Right atrium auricular region (tissue), 2 donors: ENCODE data around the gene BCL2L1. TPM values are rescaled to one million over a fixed set of nuclear protein-coding genes. Genes with fewer than 3 reads are reported as not detected.
"Not testable (repeated sequence)": the region's sequence is repeated elsewhere in the genome, so short reads cannot be mapped to it uniquely, and the experiment has no call there.

Source experiments
- DNase-seq: peaks from one replicate; pipeline ENCODE4 v3.0.0-alpha.2; 2019; ENCODE audit warnings: low spot score
- H3K27ac ChIP-seq, 2 donors: fragments of 200-600 bp; sonication (generic); 1 replicate in 1 of 2; 2 replicates in 1 of 2; pipeline ENCODE4 v1.5.1; 2016 to 2019
- H3K27me3 ChIP-seq, 2 donors: fragments of 200-600 bp; sonication (generic); one replicate each; pipeline versions ENCODE4 v1.5.1 to v1.6.0; 2017 to 2019
- H3K36me3 ChIP-seq: fragments of 200-600 bp; sonication (generic); one replicate; pipeline ENCODE4 v1.5.1; 2016
- H3K4me1 ChIP-seq, 2 donors: fragments of 200-600 bp; sonication (generic); one replicate each; pipeline versions ENCODE4 v1.5.1 to v1.6.0; 2017 to 2019
- H3K4me3 ChIP-seq, 2 donors: fragments of 200-600 bp; sonication (generic); 1 replicate in 1 of 2; 2 replicates in 1 of 2; pipeline ENCODE4 v1.5.1; 2017 to 2019; ENCODE audit warnings: mild to moderate bottlenecking in 1 of 2, moderate library complexity in 1 of 2
- H3K9me3 ChIP-seq, 2 donors: fragments of 200-600 bp; sonication (generic); one replicate each; pipeline ENCODE4 v1.5.1; 2019
- CTCF ChIP-seq, 2 donors: fragments of 200-600 bp; sonication (generic); IDR thresholded peaks; one replicate each; pipeline ENCODE4 v1.5.1; 2019; ENCODE audit warnings: antibody characterized with exemption in 2 of 2
- total RNA-seq, 2 donors: library from RNA; depleted of rRNA; stranded (reverse); fragments of >200 nt; gene quantifications; one replicate each; pipeline ENCODE4 v1.1.0, GENCODE V29; 2016

The BCL2L1 gene
- total RNA-seq, 2 donors from 2014 or later, result 84.2 to 93.5 TPM

- Histone ChIP-seq H3K4me3 (no peak overlapping the region), H3K9me3 (no peaks in the 10 kb centered on the region), H3K36me3 (no peaks in the 10 kb centered on the region), H3K27ac (no peak overlapping the region), H3K27me3 (peaks cover 0 to 6% of the 10 kb centered on the region in 2 donors), H3K4me1 (peaks cover 0 to 7% of the 10 kb centered on the region in 2 donors)
- DNase-seq, result no peak
- TF ChIP-seq CTCF (IDR thresholded peaks at IDR 0.05), result no peak
These were observed 89.2 kb downstream of the BCL2L1 start for GRCh38 chr20:31633339-31633914.

- DNase-seq, result no peak
- Histone ChIP-seq H3K36me3 (no peaks in the 10 kb centered on the region), H3K4me1 (peaks cover 0 to 5% of the 10 kb centered on the region in 2 donors), H3K27me3 (peaks cover 0 to 4% of the 10 kb centered on the region in 2 donors), H3K27ac (no peak overlapping the region), H3K9me3 (no peaks in the 10 kb centered on the region), H3K4me3 (no peak overlapping the region)
- no peak for TF ChIP-seq CTCF (IDR thresholded peaks at IDR 0.05)
These were observed 89.9 kb downstream of the BCL2L1 start for GRCh38 chr20:31632548-31633338.

GRCh38 chr20:31630187-31630790 is 92.4 kb downstream of the BCL2L1 start:
- TF ChIP-seq CTCF (IDR thresholded peaks at IDR 0.05), result no peak
- no peaks in the 10 kb centered on the region for H3K27me3 ChIP-seq
- DNase-seq, result no peak

GRCh38 chr20:31628057-31628456 is 94.6 kb downstream of the BCL2L1 start:
- DNase-seq, H3K27ac ChIP-seq, H3K27me3 ChIP-seq, H3K4me3 ChIP-seq, H3K4me1 ChIP-seq, H3K36me3 ChIP-seq, H3K9me3 ChIP-seq: not testable (repeated sequence)

More at GRCh38 chr20:31630187-31630790, 92.4 kb downstream of the BCL2L1 start:
- Histone ChIP-seq H3K27ac (no peak overlapping the region), H3K4me1 (no peaks in the 10 kb centered on the region), H3K36me3 (no peaks in the 10 kb centered on the region), H3K4me3 (no peak overlapping the region), H3K9me3 (no peaks in the 10 kb centered on the region)

GRCh38 chr20:31626534-31626933 is 96.1 kb downstream of the BCL2L1 start:
- H3K27me3 ChIP-seq, H3K4me3 ChIP-seq, H3K9me3 ChIP-seq, H3K27ac ChIP-seq, H3K36me3 ChIP-seq, DNase-seq: not testable (repeated sequence)
- peaks cover 0 to 11% of the 10 kb centered on the region in 2 donors for H3K4me1 ChIP-seq

GRCh38 chr20:31623123-31623505 is 99.6 kb downstream of the BCL2L1 start:
- not testable (repeated sequence) for H3K27me3 ChIP-seq, DNase-seq, H3K36me3 ChIP-seq, H3K4me3 ChIP-seq, H3K9me3 ChIP-seq, H3K27ac ChIP-seq
- peaks cover 0 to 11% of the 10 kb centered on the region in 2 donors for H3K4me1 ChIP-seq

- no peak for TF ChIP-seq CTCF (IDR thresholded peaks at IDR 0.05)
- Histone ChIP-seq H3K36me3 (no peaks in the 10 kb centered on the region), H3K27me3 (no peaks in the 10 kb centered on the region)
These were observed 102.4 kb downstream of the BCL2L1 start for GRCh38 chr20:31620246-31620645.

More at GRCh38 chr20:31620246-31620645, 102.4 kb downstream of the BCL2L1 start:
- Histone ChIP-seq H3K4me1 (peaks cover 0 to 11% of the 10 kb centered on the region in 2 donors), H3K9me3 (no peaks in the 10 kb centered on the region), H3K27ac (no peak overlapping the region), H3K4me3 (no peak overlapping the region)
- DNase-seq, result no peak
